ENCODE measurements around the gene PEDS1. TPM values are rescaled to one million over a fixed set of nuclear protein-coding genes. Genes with fewer than 3 reads are reported as not detected.

The PEDS1 gene
- total RNA-seq, 1 donor from 2014 or later, result 26.1 TPM

GRCh38 chr20:50195524-50196120 is 42.1 kb upstream of the PEDS1 start:
- TF ChIP-seq CTCF (conservative IDR thresholded peaks at IDR 0.05), result no peak
- H3K4me3 Mint-ChIP-seq, result peak overlapping the region; percentile 67
- H3K36me3 Mint-ChIP-seq (ENCODE audit: low read depth), result peaks cover 3% of the 10 kb centered on the region
- DNase-seq (ENCODE audit: low read depth, low spot score), result no peak
- peak overlapping the region; percentile 86 for H3K27ac Mint-ChIP-seq (ENCODE audit: unreplicated experiment)
- peaks cover 24% of the 10 kb centered on the region for H3K27me3 Mint-ChIP-seq (ENCODE audit: low read depth)
- H3K4me1 Mint-ChIP-seq, result peaks cover 18% of the 10 kb centered on the region
- H3K9me3 Mint-ChIP-seq, result peaks cover 3% of the 10 kb centered on the region

- DNase-seq (ENCODE audit: low read depth, low spot score), result no peak
- Mint-ChIP-seq H3K4me1 (peaks cover 18% of the 10 kb centered on the region), H3K4me3 (peak overlapping the region; percentile 67), H3K27ac (ENCODE audit: unreplicated experiment) (no peak overlapping the region), H3K27me3 (ENCODE audit: low read depth) (peaks cover 24% of the 10 kb centered on the region), H3K36me3 (ENCODE audit: low read depth) (peaks cover 3% of the 10 kb centered on the region), H3K9me3 (peaks cover 3% of the 10 kb centered on the region)
- TF ChIP-seq CTCF (conservative IDR thresholded peaks at IDR 0.05), result no peak
Measured at GRCh38 chr20:50194831-50195523, 41.5 kb upstream of the PEDS1 start.

GRCh38 chr20:50194422-50194830 is 40.9 kb upstream of the PEDS1 start:
- Mint-ChIP-seq H3K27ac (ENCODE audit: unreplicated experiment) (no peak overlapping the region), H3K4me3 (peak overlapping the region; percentile 67), H3K4me1 (peaks cover 18% of the 10 kb centered on the region), H3K9me3 (peaks cover 2% of the 10 kb centered on the region), H3K36me3 (ENCODE audit: low read depth) (peaks cover 1% of the 10 kb centered on the region), H3K27me3 (ENCODE audit: low read depth) (peaks cover 24% of the 10 kb centered on the region)
- TF ChIP-seq CTCF (conservative IDR thresholded peaks at IDR 0.05), result no peak
- DNase-seq (ENCODE audit: low read depth, low spot score), result no peak

DNA sequence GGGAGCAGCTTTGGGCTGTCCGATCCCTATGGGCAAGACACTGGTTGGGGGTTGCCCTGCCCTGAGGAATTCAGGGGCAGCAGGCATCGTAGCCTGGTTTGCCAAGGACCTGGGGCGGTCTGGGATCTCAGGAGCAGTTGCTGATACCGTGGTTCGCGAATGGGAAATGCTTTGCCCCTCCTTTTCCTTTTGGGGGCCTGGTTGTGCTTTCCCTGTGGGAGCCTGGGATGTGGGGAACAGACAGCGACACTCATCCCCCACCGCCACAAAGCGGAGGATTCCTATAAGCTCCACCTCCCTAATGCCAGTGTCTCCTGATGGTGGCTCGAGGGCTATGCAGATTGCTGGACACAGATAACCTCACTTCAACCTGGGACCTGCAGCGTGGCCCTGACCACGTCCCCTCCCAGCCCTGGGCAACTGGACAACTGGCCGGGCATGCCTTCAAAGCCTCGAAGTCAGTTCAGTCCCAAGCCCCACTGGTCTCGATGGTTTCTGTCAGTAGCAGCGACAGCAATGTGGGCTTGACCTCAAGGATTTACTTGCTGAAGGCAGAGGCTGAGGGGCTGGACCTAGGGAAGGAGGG is 40.4 kb upstream of the PEDS1 start:
- DNase-seq (ENCODE audit: low read depth, low spot score), result no peak
- peak overlapping the region; percentile 95 for H3K4me3 Mint-ChIP-seq
- peaks cover 18% of the 10 kb centered on the region for H3K4me1 Mint-ChIP-seq
- H3K27ac Mint-ChIP-seq (ENCODE audit: unreplicated experiment), result no peak overlapping the region
- H3K9me3 Mint-ChIP-seq, result no peaks in the 10 kb centered on the region
- no peak for TF ChIP-seq CTCF (conservative IDR thresholded peaks at IDR 0.05)
- no peaks in the 10 kb centered on the region for H3K36me3 Mint-ChIP-seq (ENCODE audit: low read depth)
- H3K27me3 Mint-ChIP-seq (ENCODE audit: low read depth), result peaks cover 24% of the 10 kb centered on the region

- H3K9me3 Mint-ChIP-seq, result no peaks in the 10 kb centered on the region
- DNase-seq (ENCODE audit: low read depth, low spot score), result no peak
Measured at GRCh38 chr20:50193199-50193835, 39.8 kb upstream of the PEDS1 start.

More at GRCh38 chr20:50193199-50193835, 39.8 kb upstream of the PEDS1 start:
- H3K36me3 Mint-ChIP-seq (ENCODE audit: low read depth), result no peaks in the 10 kb centered on the region
- peak overlapping the region; percentile 95 for H3K4me3 Mint-ChIP-seq
- no peak for TF ChIP-seq CTCF (conservative IDR thresholded peaks at IDR 0.05)
- H3K27ac Mint-ChIP-seq (ENCODE audit: unreplicated experiment), result no peak overlapping the region
- peaks cover 26% of the 10 kb centered on the region for H3K27me3 Mint-ChIP-seq (ENCODE audit: low read depth)
- H3K4me1 Mint-ChIP-seq, result peaks cover 18% of the 10 kb centered on the region

All from neural crest cell (in vitro differentiated cells).